Endometrium (tissue), 2 donors: Measurements from ENCODE around the gene SSR3.
"Not testable (repeated sequence)": the region's sequence is repeated elsewhere in the genome, so short reads cannot be mapped to it uniquely, and the experiment has no call there.

Experiments
- FAIRE-seq: peaks from 2 replicates; lab custom pipeline; 2012; peaks lifted over from hg19 to GRCh38; lab: Jason Lieb, UNC
- donor health status: control.
- donor health status: control.

Gene SSR3

DNA sequence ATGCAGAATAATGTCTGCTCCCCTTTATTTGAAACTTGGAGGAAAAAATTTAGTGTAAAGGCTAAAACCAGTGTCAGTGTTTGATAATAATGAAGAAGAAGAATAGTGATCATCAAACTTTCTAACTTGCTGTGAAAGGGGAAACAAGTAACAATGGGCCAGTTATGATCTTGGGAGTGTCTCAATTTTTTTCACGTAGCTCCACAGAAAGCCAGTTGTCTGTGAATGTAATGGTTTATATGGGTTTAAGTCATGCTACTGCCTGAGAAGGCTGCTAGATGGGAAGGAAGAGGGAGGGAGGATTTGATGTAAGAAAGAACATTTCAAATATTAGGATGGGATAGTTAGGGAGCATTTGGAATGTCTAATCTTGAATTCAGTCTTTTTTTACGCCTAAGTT is 21.1 kb upstream of the SSR3 start:
- no peak for FAIRE-seq

DNA sequence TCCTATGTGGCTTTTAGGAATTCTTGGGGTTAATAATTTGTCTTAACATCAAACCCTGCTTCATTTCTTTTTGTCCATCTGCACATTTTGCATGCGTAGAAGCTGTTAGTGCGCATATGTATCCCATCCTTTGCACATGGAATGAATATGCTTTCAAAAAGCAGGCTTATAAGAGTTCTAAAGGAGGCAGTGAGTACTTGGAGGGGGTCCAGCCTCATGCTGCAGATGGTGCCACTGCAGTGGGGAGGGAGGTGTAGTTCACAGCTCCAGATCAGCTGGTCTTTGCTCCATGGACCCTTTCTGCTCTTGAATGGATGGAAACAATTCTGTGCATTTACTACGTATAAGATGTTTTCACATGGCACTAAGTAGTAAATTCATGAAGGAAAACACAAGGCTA is 20.7 kb upstream of the SSR3 start:
- FAIRE-seq: no peak

GRCh38 chr3:156569881-156570280 is 15.0 kb upstream of the SSR3 start:
- not testable (repeated sequence) for FAIRE-seq

- FAIRE-seq: not testable (repeated sequence)
Observed at GRCh38 chr3:156569016-156569415, 14.1 kb upstream of the SSR3 start.

GRCh38 chr3:156563900-156564682 is 9.2 kb upstream of the SSR3 start:
- no peak for FAIRE-seq

- not testable (repeated sequence) for FAIRE-seq
Observed at GRCh38 chr3:156562486-156562885, 7.6 kb upstream of the SSR3 start.

- FAIRE-seq: no peak
Observed at GRCh38 chr3:156561533-156561932, 6.6 kb upstream of the SSR3 start.

- no peak for FAIRE-seq
Observed at GRCh38 chr3:156559321-156559720, 4.4 kb upstream of the SSR3 start.

- FAIRE-seq: no peak
Observed at GRCh38 chr3:156558389-156558788, 3.5 kb upstream of the SSR3 start.

DNA sequence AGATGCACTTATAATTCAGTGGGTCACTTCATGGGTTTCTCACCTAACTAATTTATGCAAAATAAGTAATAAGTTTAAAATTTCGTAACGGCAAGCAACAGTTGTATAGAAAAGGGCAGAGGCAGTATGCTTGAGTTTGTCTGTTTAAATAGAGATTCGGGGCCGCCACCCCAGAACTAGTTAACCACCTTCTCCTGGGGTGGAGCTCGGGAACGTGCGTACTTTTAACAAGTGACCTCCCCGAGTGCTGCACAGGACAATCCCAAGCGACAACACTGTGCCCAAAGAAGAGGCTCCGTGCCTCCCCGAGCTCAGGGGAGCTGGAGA is 439 bp downstream of the SSR3 start:
- no peak for FAIRE-seq

GRCh38 chr3:156553705-156554356 is 1.1 kb downstream of the SSR3 start:
- no peak for FAIRE-seq

DNA sequence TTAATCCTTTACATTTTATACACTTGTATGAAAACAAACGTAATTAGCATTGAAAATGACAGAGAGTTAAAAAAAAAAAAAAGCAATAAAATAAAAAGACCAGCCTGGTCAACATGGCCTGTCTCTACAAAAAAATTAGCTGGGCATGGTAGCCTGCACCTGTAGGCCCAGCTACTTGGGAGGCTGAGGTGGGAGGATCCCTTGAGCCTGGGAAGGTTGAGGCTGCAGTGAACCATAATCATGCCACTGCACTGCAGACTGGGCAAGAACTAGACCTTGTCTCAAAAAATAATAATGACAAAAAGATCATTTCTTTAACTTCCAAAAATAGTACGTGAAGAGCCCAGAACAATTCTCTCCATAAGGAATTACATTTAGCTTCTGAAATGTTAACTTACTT is 1.9 kb downstream of the SSR3 start:
- FAIRE-seq: no peak

DNA sequence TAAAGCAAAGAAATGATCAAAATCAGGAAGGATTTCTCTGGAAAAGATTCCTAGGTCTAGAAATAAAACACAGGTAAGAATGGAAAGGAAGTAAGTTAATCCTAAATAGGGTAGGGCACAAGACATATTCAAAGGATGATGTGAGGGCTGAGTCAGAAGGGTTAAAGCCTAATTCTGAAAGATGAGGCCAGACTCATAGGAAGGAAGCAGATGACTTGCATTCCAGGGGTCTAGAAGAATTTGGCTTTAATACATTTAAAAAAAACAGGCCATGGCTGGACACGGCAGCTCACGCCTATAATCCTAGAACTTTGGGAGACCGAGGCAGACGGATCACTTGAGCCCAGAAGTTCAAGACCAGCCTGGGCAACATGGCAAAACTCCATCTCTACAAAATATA is 3.2 kb downstream of the SSR3 start:
- FAIRE-seq: no peak

- FAIRE-seq: no peak
Observed at GRCh38 chr3:156551261-156551660, 3.7 kb downstream of the SSR3 start.

DNA sequence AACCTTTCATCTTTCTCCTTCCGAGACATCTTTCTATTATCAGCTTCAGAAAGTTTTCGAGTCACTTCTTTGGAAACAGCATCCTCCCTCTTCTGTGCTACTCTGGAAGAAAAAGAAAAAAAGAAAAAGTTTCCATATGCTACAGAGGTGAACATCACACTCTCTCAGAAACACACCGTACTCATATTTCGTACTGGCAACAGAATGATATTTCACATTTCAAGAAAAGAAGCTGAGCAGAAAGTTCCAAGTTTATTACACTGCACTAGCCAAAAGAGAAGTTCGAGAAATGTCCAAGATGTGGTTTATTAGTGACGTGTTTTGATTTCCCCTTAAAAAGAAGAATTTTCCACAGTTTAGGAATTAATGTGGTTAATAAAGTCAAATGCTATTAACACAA is 6.0 kb downstream of the SSR3 start:
- peak; percentile 15 for FAIRE-seq

- no peak for FAIRE-seq
Observed at GRCh38 chr3:156548041-156548687, 6.8 kb downstream of the SSR3 start.

GRCh38 chr3:156547637-156548036 is 7.3 kb downstream of the SSR3 start:
- FAIRE-seq: no peak

DNA sequence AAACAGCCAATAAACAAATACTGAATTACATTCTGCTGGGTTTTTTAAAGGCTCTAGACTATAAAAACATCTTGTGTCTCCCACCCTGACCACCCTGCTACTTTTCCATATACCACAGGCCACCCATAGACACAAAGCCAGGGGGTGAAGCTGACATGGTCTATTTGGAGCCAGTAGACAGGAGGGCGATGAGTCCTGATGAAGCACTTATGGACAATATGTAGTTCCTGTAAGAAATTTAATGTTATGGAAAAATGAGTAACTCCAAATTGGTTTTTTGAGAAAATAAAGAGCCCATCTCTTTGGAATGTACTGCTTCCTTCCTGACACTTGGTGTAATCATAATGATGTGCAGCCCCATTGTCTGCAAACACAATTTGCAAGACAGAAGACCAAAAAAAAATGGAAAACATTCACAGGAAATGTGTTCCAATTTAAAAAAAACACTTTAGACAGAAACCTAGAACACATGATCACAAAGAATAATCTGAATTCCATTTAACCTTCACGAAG is 11.8 kb downstream of the SSR3 start:
- no peak for FAIRE-seq

DNA sequence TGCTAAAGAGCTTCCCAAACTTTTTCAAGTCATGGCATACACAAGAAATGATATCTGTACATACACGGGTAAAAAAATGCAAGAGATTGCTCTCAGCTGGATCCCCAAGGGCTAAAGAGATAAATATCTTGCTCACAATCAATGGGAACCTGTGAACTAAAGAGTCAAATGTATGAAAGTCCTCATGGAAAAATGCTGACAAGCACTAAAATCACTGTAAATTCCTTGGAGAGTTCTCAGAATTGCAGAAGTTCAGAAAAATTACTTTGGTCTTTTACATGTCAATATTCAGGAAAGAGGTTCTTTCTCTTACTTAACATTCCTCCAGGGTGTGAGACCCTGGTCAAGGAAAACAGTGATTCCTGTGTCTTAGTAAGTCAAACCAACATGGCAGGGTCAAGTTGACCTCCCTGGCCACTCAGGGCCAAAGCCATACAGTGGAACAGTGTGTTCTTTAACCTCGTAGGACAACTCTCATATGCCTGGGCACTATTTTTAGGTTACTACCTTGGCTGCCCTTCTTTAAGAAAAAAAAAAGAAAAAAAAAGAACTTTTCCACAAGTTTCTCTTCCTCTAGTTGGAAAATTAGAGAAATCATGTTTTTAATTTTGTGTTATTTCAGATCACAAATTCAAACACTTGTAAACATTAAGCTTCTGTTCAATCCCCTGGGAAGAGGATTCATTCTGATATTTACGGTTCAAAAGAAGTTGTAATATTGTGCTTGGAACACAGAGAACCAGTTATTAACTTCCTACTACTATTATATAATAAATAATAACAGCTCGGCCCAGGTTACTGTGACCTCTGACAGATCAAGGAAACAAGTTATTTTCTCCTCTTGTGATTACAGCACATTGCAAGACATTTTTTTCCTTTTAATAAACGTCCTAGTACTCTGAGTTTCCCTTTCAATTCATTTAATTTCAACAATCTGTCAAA is 12.5 kb downstream of the SSR3 start:
- FAIRE-seq: peak; percentile 96

DNA sequence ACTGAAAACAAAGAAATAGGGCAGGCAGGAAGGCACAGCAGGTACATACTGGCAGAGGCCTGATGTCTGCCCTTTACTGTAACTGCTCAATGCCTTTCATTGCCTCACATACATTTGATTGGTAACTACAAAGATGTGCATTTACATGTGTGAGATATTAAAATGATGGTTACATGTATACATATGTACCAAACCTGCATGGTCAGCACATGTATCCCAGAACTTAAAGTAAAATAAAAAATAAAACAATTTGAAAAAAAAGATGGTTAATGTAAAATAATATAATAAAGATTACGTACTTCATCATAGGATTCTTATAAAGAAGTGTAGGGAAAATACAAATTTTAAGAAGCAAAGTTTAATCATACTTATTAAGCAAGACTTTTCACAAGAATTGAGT is 15.1 kb downstream of the SSR3 start:
- no peak for FAIRE-seq

DNA sequence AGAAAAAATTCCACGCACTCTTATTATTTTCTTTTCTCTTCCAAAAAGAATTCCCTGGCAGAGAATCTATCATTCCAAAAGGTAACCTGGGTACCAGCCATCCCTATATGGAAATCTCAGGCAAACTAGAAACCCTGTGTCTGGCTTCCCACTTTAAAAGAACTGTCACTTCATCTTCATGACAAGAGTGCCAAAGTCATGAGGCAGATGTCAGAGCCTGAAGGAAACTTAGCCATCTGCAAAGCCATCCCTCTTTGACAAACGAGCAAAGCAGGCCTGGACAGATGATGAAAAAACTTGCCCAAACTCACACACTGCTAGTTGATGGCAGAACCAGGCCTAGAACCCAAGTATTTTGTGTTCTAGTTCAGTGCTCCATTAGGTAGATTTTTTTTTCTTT is 15.9 kb downstream of the SSR3 start:
- FAIRE-seq: no peak
